Bronchial epithelial cell (primary cell): ENCODE results near the gene CNKSR1. TPM values are rescaled to one million over a fixed set of nuclear protein-coding genes. Genes with fewer than 3 reads are reported as not detected.

Experiments
- DNase-seq: peaks from one replicate; pipeline ENCODE4 v3.0.0-alpha.2; 2010; ENCODE audit warnings: low read depth
- FAIRE-seq: peaks from 2 replicates; lab custom pipeline; 2011; peaks lifted over from hg19 to GRCh38; lab: Jason Lieb, UNC
- H3K27me3 ChIP-seq: 2 replicates; pipeline ENCODE4 v1.5.1; 2011; ENCODE audit warnings: low read length; ENCODE audit not compliant: control insufficient read depth, insufficient read depth
- H3K36me3 ChIP-seq: 2 replicates; pipeline ENCODE4 v1.5.1; 2011; ENCODE audit warnings: low read length; ENCODE audit not compliant: control insufficient read depth, insufficient read depth
- H3K4me3 ChIP-seq: 2 replicates; pipeline ENCODE4 v1.5.1; 2011; ENCODE audit warnings: mild to moderate bottlenecking, low read depth, low read length, control low read depth
- total RNA-seq: library from RNA; depleted of rRNA; stranded (reverse); fragments of >200 nt; gene quantifications from 2 replicates; pipeline ENCODE4 v1.2.1, GENCODE V29; 2014
- TF ChIP-seq, protein P1 (sequence below): IDR thresholded peaks from 2 replicates; pipeline ENCODE4 v1.5.1; 2011; ENCODE audit warnings: mild to moderate bottlenecking, moderate library complexity, low read length, control low read depth, inconsistent platforms; ENCODE audit not compliant: insufficient read depth, severe bottlenecking

CNKSR1 gene, protein sequence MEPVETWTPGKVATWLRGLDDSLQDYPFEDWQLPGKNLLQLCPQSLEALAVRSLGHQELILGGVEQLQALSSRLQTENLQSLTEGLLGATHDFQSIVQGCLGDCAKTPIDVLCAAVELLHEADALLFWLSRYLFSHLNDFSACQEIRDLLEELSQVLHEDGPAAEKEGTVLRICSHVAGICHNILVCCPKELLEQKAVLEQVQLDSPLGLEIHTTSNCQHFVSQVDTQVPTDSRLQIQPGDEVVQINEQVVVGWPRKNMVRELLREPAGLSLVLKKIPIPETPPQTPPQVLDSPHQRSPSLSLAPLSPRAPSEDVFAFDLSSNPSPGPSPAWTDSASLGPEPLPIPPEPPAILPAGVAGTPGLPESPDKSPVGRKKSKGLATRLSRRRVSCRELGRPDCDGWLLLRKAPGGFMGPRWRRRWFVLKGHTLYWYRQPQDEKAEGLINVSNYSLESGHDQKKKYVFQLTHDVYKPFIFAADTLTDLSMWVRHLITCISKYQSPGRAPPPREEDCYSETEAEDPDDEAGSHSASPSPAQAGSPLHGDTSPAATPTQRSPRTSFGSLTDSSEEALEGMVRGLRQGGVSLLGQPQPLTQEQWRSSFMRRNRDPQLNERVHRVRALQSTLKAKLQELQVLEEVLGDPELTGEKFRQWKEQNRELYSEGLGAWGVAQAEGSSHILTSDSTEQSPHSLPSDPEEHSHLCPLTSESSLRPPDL
- total RNA-seq, result 11.8 and 15.8 TPM in 2 replicates

DNA sequence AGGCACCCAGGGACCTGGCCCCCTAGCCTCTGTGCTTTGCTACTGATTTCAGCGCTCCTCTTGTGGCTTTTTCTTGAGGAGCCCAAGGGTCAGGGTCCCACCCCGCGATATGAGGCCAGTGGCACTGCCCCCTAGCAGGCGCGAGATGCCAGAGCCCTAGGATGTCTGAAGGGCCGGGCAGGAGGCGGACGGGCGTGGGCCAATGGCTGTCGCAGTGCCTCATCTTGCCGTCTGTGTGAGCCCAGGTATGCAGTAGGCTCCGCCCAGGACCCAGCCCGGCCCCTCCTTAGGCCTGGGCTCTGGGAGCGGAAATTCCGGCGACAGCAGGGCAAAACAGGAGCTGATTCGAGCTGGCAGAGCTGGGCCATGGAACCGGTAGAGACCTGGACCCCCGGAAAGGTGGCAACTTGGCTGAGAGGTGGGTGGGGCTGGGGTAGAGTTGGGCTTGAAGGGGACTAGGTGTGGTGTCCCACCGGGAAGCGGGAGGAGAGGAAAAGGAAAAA lies at the start of gene CNKSR1:
CNKSR1 (plus strand) TSS at position 310 of the 503 bp plus-strand sequence; CDS start at position 367, 57 bp downstream.
- FAIRE-seq, result no peak
- TF ChIP-seq, protein P1, sequence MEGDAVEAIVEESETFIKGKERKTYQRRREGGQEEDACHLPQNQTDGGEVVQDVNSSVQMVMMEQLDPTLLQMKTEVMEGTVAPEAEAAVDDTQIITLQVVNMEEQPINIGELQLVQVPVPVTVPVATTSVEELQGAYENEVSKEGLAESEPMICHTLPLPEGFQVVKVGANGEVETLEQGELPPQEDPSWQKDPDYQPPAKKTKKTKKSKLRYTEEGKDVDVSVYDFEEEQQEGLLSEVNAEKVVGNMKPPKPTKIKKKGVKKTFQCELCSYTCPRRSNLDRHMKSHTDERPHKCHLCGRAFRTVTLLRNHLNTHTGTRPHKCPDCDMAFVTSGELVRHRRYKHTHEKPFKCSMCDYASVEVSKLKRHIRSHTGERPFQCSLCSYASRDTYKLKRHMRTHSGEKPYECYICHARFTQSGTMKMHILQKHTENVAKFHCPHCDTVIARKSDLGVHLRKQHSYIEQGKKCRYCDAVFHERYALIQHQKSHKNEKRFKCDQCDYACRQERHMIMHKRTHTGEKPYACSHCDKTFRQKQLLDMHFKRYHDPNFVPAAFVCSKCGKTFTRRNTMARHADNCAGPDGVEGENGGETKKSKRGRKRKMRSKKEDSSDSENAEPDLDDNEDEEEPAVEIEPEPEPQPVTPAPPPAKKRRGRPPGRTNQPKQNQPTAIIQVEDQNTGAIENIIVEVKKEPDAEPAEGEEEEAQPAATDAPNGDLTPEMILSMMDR, result peak; percentile 63
- peaks cover 8% of the 10 kb centered on the region for H3K36me3 ChIP-seq
- H3K27me3 ChIP-seq, result no peaks in the 10 kb centered on the region
- peak; percentile 83 for DNase-seq
- H3K4me3 ChIP-seq, result peak within 1 kb of the TSS; percentile 64

DNA sequence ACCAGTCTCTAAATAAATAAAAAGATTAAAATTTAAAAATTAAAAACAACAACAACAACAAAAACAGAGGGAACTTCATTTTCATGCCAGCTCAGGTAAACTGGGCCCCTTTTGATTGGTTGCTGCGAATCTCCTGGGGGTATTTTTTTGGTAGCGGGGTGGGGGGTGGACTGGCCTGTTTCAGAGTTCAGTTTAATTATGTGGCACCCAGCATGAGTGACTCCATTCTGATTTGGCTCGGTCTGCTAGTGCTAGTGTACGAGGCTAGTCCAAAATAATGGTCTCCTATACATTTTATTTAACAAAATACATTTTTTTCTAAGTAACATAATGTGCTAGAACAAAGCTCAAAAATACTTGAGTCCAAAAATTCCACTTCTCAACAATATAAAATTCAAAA lies 47.5 kb upstream of the CNKSR1 start:
- no peaks in the 10 kb centered on the region for H3K36me3 ChIP-seq
- H3K27me3 ChIP-seq, result no peaks in the 10 kb centered on the region
- no peak for DNase-seq
- no peak for FAIRE-seq
- TF ChIP-seq, protein P1, result no peak
- no peak overlapping the region for H3K4me3 ChIP-seq

DNA sequence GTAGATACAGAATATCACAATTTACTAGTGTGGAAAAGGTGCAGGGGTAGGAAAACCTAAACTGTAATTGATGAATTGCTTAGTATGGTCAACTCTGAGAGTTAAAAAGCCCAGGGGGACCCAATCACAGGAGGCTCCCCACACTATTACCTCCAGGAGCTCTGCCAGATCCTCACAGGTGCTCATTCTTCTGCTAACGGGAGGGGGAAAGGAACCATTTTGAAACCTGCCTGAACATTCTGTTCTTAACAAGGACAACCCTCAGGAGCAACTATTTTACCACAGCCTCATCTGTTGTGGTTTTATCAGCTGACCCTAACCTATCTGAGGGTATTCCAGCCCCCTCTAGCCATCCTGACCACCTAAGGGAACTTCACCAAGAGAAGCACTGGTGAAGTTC lies 46.6 kb upstream of the CNKSR1 start:
- Histone ChIP-seq H3K4me3 (no peak overlapping the region), H3K27me3 (no peaks in the 10 kb centered on the region), H3K36me3 (no peaks in the 10 kb centered on the region)
- no peak for DNase-seq
- no peak for FAIRE-seq
- TF ChIP-seq, protein P1, result no peak

DNA sequence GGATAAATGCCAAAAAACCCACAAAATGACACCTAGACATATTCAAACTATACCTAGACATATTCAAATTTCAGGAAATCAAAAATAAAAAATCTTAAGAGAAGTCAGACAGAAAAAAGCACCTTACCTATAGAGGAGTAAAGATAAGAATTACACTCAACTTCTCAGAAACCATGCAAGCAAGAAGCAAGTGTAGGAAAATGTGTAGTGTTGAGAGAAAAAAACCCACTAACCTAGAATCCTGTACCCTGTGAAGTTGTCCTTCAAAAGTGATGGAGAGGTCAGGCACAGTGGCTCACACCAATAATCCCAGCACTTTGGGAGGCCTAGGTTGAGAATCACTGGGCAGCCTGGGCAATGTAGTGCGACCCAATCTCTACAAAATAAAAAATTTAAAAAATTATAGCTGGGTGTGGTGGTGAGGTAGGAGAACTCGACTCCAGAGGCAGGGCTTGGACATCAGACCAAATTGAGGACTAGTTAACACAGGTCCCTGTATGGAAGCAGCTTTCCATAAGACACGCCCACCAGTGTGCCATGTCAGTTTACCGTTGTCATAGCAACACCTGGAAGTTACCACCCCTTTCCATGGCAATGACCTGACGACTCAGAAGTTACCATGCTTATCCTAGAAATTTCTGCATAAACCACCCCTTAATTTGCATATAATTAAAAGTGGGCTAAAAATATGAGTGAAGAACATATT lies 45.0 kb upstream of the CNKSR1 start:
- TF ChIP-seq, protein P1, result no peak
- FAIRE-seq (no peak), DNase-seq (peak; percentile 32)
- Histone ChIP-seq H3K36me3 (no peaks in the 10 kb centered on the region), H3K27me3 (no peaks in the 10 kb centered on the region), H3K4me3 (no peak overlapping the region)

DNA sequence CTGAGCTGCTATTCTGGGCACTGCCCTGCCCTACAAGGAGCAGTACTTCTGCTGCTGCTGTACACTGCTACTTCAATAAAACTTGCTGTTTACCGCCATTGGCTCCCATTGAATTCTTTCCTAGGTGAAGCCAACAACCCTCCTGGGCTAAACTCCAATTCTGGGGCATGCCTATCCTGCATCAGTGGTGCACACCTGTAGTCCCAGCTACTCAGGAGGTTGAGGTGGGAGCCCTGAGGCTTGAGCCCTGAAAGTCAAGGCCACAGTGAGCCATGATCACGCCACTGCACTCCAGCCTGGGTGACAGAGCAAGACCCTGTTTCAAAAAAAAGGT lies 44.5 kb upstream of the CNKSR1 start:
- no peak for FAIRE-seq
- Histone ChIP-seq H3K27me3 (no peaks in the 10 kb centered on the region), H3K36me3 (no peaks in the 10 kb centered on the region), H3K4me3 (no peak overlapping the region)
- DNase-seq, result no peak
- TF ChIP-seq, protein P1, result no peak
